HG03060 (cell line): Measurements from ENCODE around the gene EXOC6B.
"Not testable (repeated sequence)": the region's sequence is repeated elsewhere in the genome, so short reads cannot be mapped to it uniquely, and the experiment has no call there.

Source experiments
- ATAC-seq: cut with Tn5 transposase; IDR thresholded peaks from one replicate; pipeline ENCODE4 v1.9.1; 2021; ENCODE audit warnings: low read depth, moderate number of reproducible peaks; ENCODE audit not compliant: unreplicated experiment

Gene EXOC6B

DNA sequence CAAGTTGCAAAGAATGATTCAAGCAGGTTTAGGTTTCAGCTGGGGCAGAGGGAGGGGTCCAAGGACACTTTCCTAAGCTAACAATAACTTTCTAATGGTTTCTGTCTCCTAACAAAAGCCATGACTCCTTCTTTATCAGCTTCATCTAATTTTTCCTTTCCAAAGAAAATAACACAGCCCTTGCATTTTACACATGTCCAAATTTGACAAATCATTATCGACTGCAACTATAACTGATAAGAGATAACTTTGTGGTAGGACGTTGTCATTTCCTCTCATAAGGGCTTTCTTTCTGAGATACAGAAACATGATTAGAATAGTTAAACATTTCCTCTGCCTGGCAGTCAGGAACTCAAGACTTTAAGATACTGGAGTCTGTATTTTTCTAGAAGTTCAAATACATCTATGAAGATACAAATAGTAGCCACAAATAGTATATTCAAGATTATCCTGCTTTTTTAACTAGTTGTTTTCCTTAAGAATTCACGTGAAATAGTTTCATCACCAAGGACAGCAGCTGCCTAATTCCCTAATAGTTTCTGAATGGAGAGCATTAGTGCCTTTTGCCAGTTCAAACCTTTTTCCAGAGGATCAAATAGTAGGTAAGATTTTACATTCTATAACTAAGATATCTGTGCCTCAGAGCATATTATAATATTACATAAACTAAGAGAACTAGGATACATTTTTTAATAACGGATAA, 263.2 kb downstream of the EXOC6B start:
- no peak for ATAC-seq

DNA sequence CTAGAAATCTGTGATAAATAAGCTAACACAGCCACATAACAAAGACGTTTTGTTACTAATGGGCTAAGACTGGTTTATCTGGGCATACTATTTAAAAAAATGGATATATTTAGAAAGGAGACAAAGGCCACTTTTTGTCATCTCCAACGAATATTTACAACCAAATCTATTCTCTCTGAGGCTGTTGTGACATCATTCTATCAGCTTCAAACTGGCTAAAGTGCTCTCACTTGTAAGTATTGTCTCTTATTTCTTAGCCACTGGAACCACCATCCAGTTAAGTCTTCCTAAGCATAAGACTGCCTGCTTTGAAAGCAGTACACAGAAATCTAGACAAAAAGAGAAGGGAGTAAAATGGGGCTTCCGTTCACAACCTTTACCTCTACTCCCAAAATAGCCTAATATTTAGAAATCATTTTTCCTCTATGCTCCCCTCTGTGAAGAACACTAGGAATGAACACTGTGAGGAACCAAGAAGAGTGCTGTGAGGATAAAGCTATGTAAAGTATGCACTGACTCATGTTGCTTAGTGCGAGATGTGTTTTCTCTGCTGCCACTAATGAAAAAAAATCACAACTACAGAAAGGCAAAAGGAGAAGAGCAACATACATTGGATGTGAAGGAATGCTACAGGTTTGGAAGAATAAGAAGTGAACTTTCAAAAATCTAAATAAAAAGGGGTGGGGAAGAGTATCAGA, 264.1 kb downstream of the EXOC6B start:
- no peak for ATAC-seq

DNA sequence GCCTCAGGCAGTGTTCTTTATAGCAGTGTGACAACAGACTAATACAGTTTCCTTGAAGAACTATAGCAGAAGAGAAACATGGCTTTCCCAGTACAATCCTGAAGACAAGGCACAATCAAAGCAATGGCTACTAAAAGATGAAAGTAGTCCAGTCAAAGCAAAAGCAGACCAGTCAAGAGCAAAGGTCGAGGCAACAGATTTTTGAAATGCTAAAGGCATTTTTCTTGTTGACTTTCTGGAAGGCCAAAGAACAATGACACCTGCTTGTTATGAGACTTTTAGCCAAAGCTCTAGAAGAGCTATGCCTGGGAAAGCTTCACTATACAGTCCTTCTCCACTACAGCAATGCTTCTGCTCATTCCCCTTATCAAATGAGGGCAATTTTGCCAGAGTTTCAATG, 269.9 kb downstream of the EXOC6B start:
- ATAC-seq = no peak

DNA sequence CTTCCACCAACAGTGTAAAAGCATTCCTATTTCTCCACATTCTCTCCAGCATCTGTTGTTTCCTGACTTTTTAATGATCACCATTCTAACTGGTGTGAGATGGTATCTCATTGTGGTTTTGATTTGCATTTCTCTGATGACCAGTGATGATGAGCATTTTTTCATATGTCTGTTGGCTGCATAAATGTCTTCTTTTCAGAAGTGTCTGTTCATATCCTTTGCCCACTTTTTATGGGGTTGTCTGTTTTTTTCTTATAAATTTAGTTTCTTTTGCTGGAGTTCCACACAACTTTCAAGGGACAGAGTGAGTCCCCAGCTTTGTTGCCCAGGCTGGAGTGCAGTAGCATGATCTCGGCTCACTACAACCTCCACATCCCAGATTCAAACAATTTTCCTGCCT, 270.5 kb downstream of the EXOC6B start:
- not testable (repeated sequence) for ATAC-seq

DNA sequence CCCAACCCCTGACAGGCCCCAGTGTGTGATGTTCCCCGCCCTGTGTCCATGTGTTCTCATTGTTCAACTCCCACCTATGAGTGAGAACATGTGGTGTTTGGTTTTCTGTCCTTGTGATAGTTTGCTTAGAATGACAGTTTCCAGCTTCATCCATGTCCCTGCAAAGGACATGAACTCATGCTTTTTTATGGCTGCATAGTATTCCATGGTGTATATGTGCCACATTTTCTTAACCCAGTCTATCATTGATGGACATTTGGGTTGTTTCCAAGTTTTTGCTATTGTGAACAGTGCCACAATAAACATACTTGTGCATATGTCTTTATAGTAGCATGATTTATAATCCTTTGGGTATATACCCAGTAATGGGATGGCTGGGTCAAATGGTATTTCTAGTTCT, 270.9 kb downstream of the EXOC6B start:
- not testable (repeated sequence) for ATAC-seq

DNA sequence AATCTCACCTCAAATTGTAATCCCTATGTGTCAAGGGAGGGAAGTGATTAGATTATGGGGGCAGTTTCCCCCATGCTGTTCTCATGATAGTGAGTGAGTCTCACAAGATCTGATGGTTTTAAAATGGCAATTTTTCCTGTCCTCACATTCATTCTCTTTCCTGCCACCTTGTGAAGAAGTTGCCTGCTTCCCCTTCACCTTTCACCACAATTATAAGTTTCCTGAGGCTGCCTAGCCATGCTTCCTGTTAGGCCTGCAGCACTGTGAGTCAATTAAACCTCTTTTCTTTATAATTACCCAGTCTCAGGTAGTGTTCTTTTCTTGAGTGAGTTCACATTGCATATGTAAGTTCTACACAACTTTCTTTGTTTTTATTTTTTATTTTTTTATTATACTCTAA, 271.5 kb downstream of the EXOC6B start:
- ATAC-seq = no peak

DNA sequence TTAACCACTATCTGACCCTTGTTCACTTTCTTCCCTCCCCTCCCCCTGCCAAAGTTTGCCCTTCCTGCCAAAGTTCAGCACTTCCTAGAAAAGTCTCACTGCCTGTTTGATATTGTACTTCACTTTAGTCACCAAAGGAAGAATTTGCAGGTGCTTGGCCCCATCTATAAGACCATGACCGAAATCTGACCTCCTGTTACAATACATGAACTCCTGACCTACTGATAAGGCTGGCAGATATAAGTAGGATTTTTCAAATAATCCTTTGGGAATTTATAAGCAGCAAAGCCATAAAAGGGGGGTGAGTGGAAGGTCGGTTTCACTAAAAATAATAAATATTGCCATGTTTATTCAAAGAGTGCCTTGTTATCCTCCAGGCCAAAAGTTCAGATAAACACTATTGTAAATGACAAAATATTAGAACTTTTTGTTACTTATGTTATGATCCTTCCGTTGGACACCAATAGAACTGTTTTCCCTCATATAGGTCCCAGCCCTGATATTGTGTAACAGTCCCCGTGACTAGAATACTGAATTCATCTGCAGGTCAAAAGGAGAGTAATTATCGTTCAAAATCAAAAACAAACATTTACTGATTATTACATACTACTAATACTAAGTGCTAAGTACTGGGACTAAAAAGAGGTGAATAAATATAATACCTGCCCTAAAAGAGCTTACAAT, 277.6 kb downstream of the EXOC6B start:
- ATAC-seq = no peak

DNA sequence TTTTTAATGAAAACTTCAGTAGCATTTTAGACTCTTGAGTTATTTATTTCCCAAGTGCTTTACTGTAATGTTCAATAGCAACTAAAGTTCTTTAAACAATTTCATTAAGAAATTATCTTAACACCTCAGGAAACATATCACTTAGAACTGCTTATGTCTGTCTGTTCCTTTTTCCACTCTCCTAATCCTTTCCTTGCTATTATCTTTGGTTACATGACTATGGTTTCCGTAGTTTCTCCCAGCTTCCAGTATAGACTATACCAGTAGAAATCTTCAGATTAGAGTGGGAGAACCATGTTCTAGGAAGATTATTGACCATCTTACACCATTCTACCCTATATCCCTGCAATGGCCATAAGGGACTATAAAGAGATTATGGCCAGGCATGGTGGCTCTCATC, 280.0 kb downstream of the EXOC6B start:
- no peak for ATAC-seq

DNA sequence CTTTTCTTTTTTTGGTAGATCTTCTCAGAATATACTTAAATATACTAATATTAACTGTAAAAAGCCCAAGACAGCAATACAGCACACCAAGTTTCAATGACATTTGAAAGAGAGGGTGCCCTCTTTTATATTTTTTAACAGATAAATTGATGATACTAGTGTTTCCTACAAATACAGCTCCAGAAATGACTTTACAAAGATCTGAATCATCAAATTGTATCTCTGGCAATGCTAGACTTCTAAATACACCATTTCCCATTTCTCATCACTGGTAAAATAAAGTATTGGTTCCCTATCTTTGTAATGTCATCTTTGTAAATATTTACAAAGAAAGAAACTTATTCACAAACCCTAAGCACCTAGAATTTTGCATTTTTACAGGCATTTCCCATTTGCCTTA, 281.3 kb downstream of the EXOC6B start:
- ATAC-seq = no peak

DNA sequence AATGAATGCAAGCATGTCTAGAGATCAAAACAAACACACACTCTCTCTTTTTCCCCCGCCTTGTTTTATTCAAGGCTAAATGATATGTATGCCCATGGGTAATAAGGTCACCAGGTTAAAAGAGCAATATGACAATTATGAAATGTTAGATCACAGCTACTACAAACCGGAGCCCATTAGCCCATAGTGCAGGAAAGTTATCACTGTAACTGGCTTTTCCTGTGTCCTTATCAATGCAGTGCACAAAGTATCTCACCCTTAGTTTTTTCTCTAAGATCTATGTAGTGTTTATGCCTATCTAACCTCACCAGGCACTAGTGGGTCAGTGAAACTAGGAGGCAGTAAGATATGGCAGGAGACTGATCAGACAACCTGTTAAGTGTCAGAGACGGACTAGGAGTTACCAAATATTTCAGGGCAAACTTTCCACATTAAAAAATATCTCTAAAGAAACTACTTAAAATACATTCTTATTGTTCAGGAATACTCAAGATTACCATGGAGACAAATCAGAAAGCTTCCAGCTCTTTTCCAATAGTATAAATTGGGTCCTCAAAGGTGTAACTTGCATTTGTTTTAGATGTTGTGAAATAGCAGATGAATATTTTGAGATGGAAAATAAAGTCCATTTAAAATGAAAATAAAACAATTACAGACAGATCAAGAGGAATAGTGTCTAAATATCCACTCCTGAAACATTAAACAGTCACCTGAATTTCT, 282.2 kb downstream of the EXOC6B start:
- ATAC-seq = no peak

DNA sequence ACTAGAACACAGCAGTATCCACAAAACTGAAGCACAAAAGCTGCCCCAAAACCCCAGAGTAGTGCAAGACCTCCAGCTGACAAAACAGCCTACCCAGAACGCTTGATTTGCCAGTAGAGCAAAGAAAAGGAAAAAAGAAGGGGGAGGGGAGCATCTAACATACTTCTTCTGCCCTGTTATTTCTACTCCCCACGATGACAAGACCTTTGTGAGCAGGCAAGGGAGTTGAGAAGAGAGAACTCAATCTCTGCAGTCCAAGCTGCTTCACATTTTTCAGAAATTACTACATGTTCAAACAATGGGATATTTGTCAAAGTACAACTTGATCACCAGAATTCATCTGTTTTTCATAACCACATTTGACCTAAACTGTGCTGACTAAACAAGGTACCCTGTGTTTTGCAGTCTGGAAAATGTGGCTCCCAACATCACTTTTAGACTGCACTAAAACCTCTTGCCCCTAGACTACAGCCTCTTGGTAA, 286.7 kb downstream of the EXOC6B start:
- no peak for ATAC-seq

DNA sequence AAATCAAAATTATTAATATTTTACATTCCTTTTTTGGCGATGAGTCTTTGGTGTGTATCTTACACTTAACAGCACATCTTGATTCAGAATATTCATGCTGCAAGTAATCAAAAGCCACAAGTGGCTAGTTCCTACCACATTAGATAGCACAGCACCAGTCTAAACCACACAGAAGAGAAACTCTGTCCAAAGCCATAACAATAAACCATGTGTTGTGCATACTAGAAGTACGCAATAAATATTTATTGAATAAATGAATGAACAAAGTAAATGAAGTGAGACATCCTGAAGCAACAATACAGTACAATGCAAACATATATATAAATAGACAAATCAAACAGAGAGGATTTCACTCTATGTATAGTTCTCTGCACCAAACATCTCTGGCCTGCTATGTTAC, 287.3 kb downstream of the EXOC6B start:
- ATAC-seq = no peak

DNA sequence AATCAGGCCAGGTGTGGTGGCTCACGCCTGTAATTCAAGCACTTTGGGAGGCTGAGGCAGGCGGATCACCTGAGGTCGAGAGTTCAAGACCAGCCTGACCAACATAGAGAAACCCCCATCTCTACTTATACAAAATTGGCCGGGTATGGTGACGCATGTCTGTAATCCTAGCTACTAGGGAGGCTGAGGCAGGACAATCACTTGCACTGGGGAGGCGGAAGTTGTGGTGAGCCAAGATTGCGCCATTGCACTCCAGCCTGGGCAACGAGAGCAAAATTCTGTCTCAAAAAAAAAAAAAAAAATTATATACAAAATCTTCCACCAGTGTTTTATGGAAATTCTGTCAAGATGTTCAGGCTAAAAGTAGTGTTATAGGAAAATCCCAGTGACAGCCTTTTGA, 290.2 kb downstream of the EXOC6B start:
- ATAC-seq = not testable (repeated sequence)

DNA sequence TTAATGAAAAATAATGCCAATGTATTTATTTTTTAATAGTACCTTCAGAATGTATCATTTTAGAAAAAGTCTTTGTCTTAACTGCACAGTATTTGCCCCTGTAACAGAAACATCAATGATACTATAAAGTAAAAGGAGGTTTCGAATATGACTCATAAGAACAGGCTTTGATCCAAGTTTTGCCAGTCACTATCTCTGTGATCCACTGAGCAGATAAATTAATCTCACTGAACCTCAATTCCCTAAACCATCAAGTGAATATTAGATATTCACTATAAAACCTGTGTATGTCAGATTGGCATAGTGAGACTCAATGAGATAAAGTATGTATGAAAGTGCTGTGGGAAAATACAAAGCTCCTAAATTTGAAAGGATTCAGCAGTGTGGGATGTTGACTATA, 292.1 kb downstream of the EXOC6B start:
- ATAC-seq = no peak

DNA sequence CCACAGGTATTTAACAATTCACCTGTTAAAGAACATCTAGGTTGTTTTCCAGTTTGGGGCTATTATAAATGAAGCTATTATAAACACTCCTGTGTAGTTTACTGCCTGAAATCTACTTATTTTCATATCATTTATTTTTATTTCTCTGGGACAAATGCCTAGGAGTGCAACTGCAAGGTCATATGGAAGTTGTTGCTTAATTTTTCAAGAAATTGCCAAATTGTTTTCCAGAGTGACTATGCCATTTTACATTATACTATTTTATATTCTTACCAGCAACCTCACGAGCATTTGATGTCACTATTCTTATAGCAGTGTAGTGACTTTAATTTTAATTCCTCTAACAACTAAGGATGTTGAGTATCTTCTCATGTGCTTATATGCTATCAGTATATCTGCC, 298.4 kb downstream of the EXOC6B start:
- no peak for ATAC-seq

DNA sequence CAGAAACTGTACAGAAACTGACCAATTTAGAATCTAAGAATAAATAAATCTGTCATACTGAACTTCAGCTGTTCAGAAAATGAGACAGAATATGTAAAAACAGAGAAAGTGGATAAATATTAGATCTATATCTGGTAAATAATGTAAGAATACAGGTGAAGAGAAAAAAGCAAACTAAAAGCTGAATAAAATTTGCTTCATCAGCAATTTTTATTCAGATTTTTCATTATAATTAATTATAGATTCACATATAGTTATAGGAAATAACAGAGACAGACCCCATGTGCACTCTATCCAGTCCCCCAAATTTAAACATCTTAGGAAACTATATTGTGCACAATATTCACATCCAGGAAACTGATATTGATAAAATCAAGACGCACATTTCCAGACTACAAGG, 299.2 kb downstream of the EXOC6B start:
- ATAC-seq = no peak

DNA sequence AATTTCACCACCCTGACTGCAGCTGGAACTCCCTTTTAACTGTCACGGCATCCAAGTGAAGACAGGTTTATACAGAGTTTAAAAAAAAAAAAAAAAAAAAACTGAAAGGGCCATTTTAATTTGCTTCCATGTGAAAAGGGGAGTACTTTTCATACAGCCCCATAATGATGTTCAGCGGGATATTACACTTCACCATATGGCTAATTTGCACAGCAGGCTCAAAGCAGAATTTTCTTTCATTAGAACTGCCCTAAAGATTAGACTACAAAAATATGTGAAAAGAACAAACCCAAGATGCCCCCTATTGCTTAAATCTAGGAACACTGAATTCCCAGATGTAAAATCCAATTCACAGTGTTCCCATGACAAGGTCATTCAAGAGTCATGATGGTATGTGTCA, 301.8 kb downstream of the EXOC6B start:
- no peak for ATAC-seq

DNA sequence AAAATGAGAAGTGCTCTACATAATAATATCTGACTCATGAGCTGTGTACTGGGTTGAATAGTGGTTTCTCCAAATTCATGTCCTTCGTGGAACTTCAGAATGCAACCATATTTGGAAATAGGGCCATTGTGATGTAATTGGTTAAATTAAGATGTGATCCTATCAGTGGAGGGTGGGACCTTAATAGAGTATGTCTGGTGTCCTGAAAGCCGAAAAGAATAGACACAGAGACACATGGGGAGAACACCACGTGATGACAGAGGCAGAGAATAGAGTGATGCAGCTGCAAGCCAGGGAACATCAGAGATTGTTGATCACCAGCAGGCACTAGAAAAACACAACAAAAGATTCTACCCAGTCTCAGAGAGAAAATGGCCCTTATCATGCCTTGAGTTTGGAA, 310.1 kb downstream of the EXOC6B start:
- ATAC-seq = no peak

DNA sequence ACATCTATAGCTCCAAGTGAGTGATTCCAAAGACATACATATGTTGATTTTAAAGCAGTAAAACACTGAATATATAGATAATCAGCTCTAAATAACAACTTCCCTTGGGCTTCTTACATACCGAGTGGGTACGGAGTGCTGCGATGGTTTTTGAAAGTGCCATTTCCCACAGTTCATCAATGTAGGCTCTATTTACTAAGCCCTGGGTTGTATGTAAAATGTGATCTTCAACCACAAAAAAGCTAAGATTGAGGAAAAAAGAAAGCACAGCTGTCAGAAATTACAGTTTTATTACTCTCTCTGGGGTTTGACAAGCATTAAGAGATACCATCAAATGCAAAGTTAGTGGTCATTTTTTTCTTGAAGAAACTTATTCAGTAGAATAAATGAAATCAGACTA, 312.8 kb downstream of the EXOC6B start:
- ATAC-seq = no peak

DNA sequence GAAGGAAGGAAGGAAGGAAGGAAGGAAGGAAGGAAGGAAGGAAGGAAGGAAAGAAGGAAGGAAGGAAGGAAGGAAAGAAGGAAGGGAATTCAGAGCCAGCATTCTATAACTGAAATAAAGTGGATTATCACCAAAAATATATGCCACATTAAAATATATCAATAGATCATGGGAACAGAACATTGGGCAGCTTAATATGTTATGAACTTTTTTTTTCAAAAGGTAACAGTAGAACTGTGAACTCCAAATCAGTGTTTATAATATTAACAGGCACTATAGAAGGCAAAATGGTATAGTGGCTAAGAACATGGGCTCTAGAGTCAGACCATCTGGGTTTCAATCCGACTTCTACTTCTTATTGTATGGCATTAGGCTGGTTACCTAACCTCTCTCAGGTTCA, 313.5 kb downstream of the EXOC6B start:
- ATAC-seq = no peak

DNA sequence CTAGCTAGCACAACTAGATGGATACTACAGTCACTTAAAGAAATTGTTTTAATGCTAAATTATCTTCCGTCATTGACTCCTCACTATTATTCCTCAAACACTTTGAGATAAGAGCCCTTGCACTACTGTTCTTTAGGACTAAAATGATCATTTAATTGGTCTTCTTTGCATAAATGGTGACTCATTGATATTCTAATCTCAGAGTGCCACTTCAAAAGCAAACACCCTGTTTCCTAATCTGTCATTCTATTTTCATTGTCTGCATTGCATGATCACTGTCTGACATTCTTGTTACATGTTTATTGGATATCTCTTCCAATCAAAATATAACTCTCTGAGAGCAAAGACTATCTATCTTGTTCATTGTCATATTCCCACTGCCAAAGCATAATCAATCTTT, 313.9 kb downstream of the EXOC6B start:
- ATAC-seq = no peak
